Activated CD4-positive, alpha-beta T cell treated with anti-CD3 and anti-CD28 coated beads, Interleukin-2, amount 10 ng/mL, durations not matched to agents 24 days and 14 days (primary cell): ENCODE results near the gene IPO11. TPM values are rescaled to one million over a fixed set of nuclear protein-coding genes. Genes with fewer than 3 reads are reported as not detected.

Source experiments
- DNase-seq: peaks from one replicate; pipeline ENCODE4 v3.0.0; 2022
- H3K27ac Mint-ChIP-seq: one replicate; pipeline ENCODE4 v1.8.0; 2022; ENCODE audit warnings: mild to moderate bottlenecking, mixed read lengths
- H3K27me3 Mint-ChIP-seq: one replicate; pipeline ENCODE4 v1.8.0; 2022; ENCODE audit warnings: mixed read lengths
- H3K36me3 Mint-ChIP-seq: one replicate; pipeline ENCODE4 v1.8.0; 2022; ENCODE audit warnings: low read depth, mild to moderate bottlenecking, mixed read lengths
- H3K4me1 Mint-ChIP-seq: one replicate; pipeline ENCODE4 v1.8.0; 2021; ENCODE audit warnings: mixed read lengths
- H3K4me3 Mint-ChIP-seq: one replicate; pipeline ENCODE4 v1.8.0; 2022; ENCODE audit warnings: mild to moderate bottlenecking, moderate library complexity, mixed read lengths
- H3K9me3 Mint-ChIP-seq: one replicate; pipeline ENCODE4 v1.8.0; 2021; ENCODE audit warnings: mixed read lengths
- intact Hi-C: fragments of 100-400 bp; cut with micrococcal nuclease; formaldehyde crosslinking; loops from one replicate; pipeline ENCODE4 v1.15.1; 2023
- total RNA-seq: library from RNA; stranded (reverse); gene quantifications from 2 replicates; pipeline ENCODE4 v1.2.3, GENCODE V29; 2022

Gene IPO11
- total RNA-seq, 1 donor from 2014 or later, result 60.9 TPM

- H3K36me3 Mint-ChIP-seq, result peaks cover 33% of the 10 kb centered on the region
- no peak overlapping the region for H3K4me3 Mint-ChIP-seq
- H3K4me1 Mint-ChIP-seq, result no peaks in the 10 kb centered on the region
- peaks cover 9% of the 10 kb centered on the region for H3K9me3 Mint-ChIP-seq
- H3K27me3 Mint-ChIP-seq, result no peaks in the 10 kb centered on the region
- intact Hi-C loops, result no loop called here
- DNase-seq, result no peak
- no peak overlapping the region for H3K27ac Mint-ChIP-seq
Observed at GRCh38 chr5:62592558-62592957, 180.0 kb downstream of the IPO11 start.

- no peak for DNase-seq
- Mint-ChIP-seq H3K27ac (no peak overlapping the region), H3K9me3 (peaks cover 9% of the 10 kb centered on the region), H3K4me3 (no peak overlapping the region), H3K4me1 (no peaks in the 10 kb centered on the region), H3K27me3 (no peaks in the 10 kb centered on the region), H3K36me3 (peaks cover 33% of the 10 kb centered on the region)
- intact Hi-C loops, result no loop called here
Observed at GRCh38 chr5:62593331-62593730, 180.8 kb downstream of the IPO11 start.

- Mint-ChIP-seq H3K4me3 (no peak overlapping the region), H3K36me3 (peaks cover 27% of the 10 kb centered on the region), H3K9me3 (peaks cover 4% of the 10 kb centered on the region), H3K27ac (no peak overlapping the region), H3K4me1 (no peaks in the 10 kb centered on the region), H3K27me3 (no peaks in the 10 kb centered on the region)
- intact Hi-C loops, result no loop called here
- DNase-seq, result no peak
Observed at GRCh38 chr5:62594364-62594984, 181.9 kb downstream of the IPO11 start.

- no peaks in the 10 kb centered on the region for H3K4me1 Mint-ChIP-seq
- intact Hi-C loops, result no loop called here
- H3K36me3 Mint-ChIP-seq, result peaks cover 25% of the 10 kb centered on the region
- H3K9me3 Mint-ChIP-seq, result peaks cover 3% of the 10 kb centered on the region
- no peak for DNase-seq
- H3K27ac Mint-ChIP-seq, result no peak overlapping the region
- no peaks in the 10 kb centered on the region for H3K27me3 Mint-ChIP-seq
- no peak overlapping the region for H3K4me3 Mint-ChIP-seq
Observed at GRCh38 chr5:62596096-62596495, 183.5 kb downstream of the IPO11 start.

GRCh38 chr5:62596691-62597090 is 184.1 kb downstream of the IPO11 start:
- Mint-ChIP-seq H3K4me3 (no peak overlapping the region), H3K4me1 (no peaks in the 10 kb centered on the region), H3K9me3 (peaks cover 3% of the 10 kb centered on the region), H3K27me3 (no peaks in the 10 kb centered on the region), H3K27ac (no peak overlapping the region), H3K36me3 (peaks cover 22% of the 10 kb centered on the region)
- intact Hi-C loops, result no loop called here
- no peak for DNase-seq

GRCh38 chr5:62597314-62597713 is 184.8 kb downstream of the IPO11 start:
- H3K27ac Mint-ChIP-seq, result no peak overlapping the region
- intact Hi-C loops, result no loop called here
- no peak overlapping the region for H3K4me3 Mint-ChIP-seq
- no peak for DNase-seq
- H3K36me3 Mint-ChIP-seq, result peaks cover 17% of the 10 kb centered on the region
- H3K9me3 Mint-ChIP-seq, result peaks cover 3% of the 10 kb centered on the region
- no peaks in the 10 kb centered on the region for H3K27me3 Mint-ChIP-seq
- peaks cover 2% of the 10 kb centered on the region for H3K4me1 Mint-ChIP-seq

GRCh38 chr5:62600560-62601252 is 188.1 kb downstream of the IPO11 start:
- Mint-ChIP-seq H3K27me3 (no peaks in the 10 kb centered on the region), H3K9me3 (no peaks in the 10 kb centered on the region), H3K36me3 (peaks cover 3% of the 10 kb centered on the region), H3K27ac (no peak overlapping the region), H3K4me3 (no peak overlapping the region), H3K4me1 (peaks cover 2% of the 10 kb centered on the region)
- DNase-seq, result no peak
- intact Hi-C loops, result no loop called here

GRCh38 chr5:62603934-62604333 is 191.4 kb downstream of the IPO11 start:
- no peak overlapping the region for H3K4me3 Mint-ChIP-seq
- H3K27ac Mint-ChIP-seq, result no peak overlapping the region
- intact Hi-C loops, result no loop called here

GRCh38 chr5:62605638-62606037 is 193.1 kb downstream of the IPO11 start:
- H3K4me3 Mint-ChIP-seq, result no peak overlapping the region
- H3K27me3 Mint-ChIP-seq, result no peaks in the 10 kb centered on the region
- peaks cover 16% of the 10 kb centered on the region for H3K9me3 Mint-ChIP-seq
- peaks cover 21% of the 10 kb centered on the region for H3K36me3 Mint-ChIP-seq
- no peak overlapping the region for H3K27ac Mint-ChIP-seq
- H3K4me1 Mint-ChIP-seq, result peaks cover 7% of the 10 kb centered on the region
- no peak for DNase-seq
- intact Hi-C loops, result no loop called here

More at GRCh38 chr5:62603934-62604333, 191.4 kb downstream of the IPO11 start:
- no peaks in the 10 kb centered on the region for H3K27me3 Mint-ChIP-seq
- DNase-seq, result no peak
- H3K36me3 Mint-ChIP-seq, result peaks cover 16% of the 10 kb centered on the region
- H3K9me3 Mint-ChIP-seq, result peaks cover 11% of the 10 kb centered on the region
- H3K4me1 Mint-ChIP-seq, result peaks cover 7% of the 10 kb centered on the region

- peaks cover 16% of the 10 kb centered on the region for H3K9me3 Mint-ChIP-seq
- H3K36me3 Mint-ChIP-seq, result peaks cover 21% of the 10 kb centered on the region
- intact Hi-C loops, result no loop called here
- no peak for DNase-seq
- no peak overlapping the region for H3K4me3 Mint-ChIP-seq
- no peaks in the 10 kb centered on the region for H3K27me3 Mint-ChIP-seq
- H3K27ac Mint-ChIP-seq, result no peak overlapping the region
- peaks cover 6% of the 10 kb centered on the region for H3K4me1 Mint-ChIP-seq
Observed at GRCh38 chr5:62606878-62607277, 194.3 kb downstream of the IPO11 start.

- H3K27me3 Mint-ChIP-seq, result no peaks in the 10 kb centered on the region
- intact Hi-C loops, result no loop called here
- H3K9me3 Mint-ChIP-seq, result peaks cover 16% of the 10 kb centered on the region
- H3K36me3 Mint-ChIP-seq, result peaks cover 21% of the 10 kb centered on the region
- no peak for DNase-seq
- H3K4me3 Mint-ChIP-seq, result no peak overlapping the region
- H3K4me1 Mint-ChIP-seq, result peaks cover 5% of the 10 kb centered on the region
- no peak overlapping the region for H3K27ac Mint-ChIP-seq
Observed at GRCh38 chr5:62607615-62608014, 195.1 kb downstream of the IPO11 start.

GRCh38 chr5:62608529-62609511 is 196.3 kb downstream of the IPO11 start:
- Mint-ChIP-seq H3K9me3 (peaks cover 16% of the 10 kb centered on the region), H3K4me3 (no peak overlapping the region), H3K4me1 (peaks cover 5% of the 10 kb centered on the region), H3K27me3 (no peaks in the 10 kb centered on the region), H3K36me3 (peaks cover 24% of the 10 kb centered on the region), H3K27ac (no peak overlapping the region)
- DNase-seq, result peak; percentile 27
- intact Hi-C loops, result no loop called here

GRCh38 chr5:62614355-62614754 is 201.8 kb downstream of the IPO11 start:
- no peaks in the 10 kb centered on the region for H3K4me1 Mint-ChIP-seq
- H3K4me3 Mint-ChIP-seq, result no peak overlapping the region
- H3K9me3 Mint-ChIP-seq, result peaks cover 2% of the 10 kb centered on the region
- peaks cover 6% of the 10 kb centered on the region for H3K36me3 Mint-ChIP-seq
- intact Hi-C loops, result no loop called here
- DNase-seq, result no peak
- no peaks in the 10 kb centered on the region for H3K27me3 Mint-ChIP-seq
- H3K27ac Mint-ChIP-seq, result no peak overlapping the region
